Heart left ventricle (tissue), 16 donors: ENCODE data around the gene KDM4B. TPM values are rescaled to one million over a fixed set of nuclear protein-coding genes. Genes with fewer than 3 reads are reported as not detected.

Experiments used
- ATAC-seq, 4 donors: fragments of 200-7000 bp; cut with Tn5 transposase; one replicate each; pipeline ENCODE4 v1.9.1; 2020 to 2022; ENCODE audit warnings: moderate library complexity in 4 of 4, mild to moderate bottlenecking in 3 of 4, moderate number of reproducible peaks in 1 of 4
- DNase-seq, 5 donors: peaks; one replicate each; pipeline ENCODE4 v3.0.0-alpha.2; 2020
- H3K27ac ChIP-seq, 12 donors: fragments of 200-600 bp; sonication (generic) in 4 of 12; one replicate each; pipeline versions ENCODE4 v1.5.0 to v1.8.0; 2016 to 2022; ENCODE audit warnings: mild to moderate bottlenecking in 2 of 12
- H3K27me3 ChIP-seq, 9 donors: fragments of 200-600 bp; sonication (generic) in 2 of 9; one replicate each; pipeline versions ENCODE4 v1.5.1 to v1.8.0; 2016 to 2022; ENCODE audit warnings: mild to moderate bottlenecking in 3 of 9
- H3K36me3 ChIP-seq, 9 donors: fragments of 200-600 bp; sonication (generic) in 2 of 9; one replicate each; pipeline versions ENCODE4 v1.5.0 to v1.8.0; 2018 to 2022; ENCODE audit warnings: mild to moderate bottlenecking in 2 of 9
- H3K4me1 ChIP-seq, 12 donors: fragments of 200-600 bp; sonication (generic) in 4 of 12; one replicate each; pipeline versions ENCODE4 v1.5.0 to v1.8.0; 2016 to 2022; ENCODE audit warnings: mild to moderate bottlenecking in 3 of 12
- H3K4me3 ChIP-seq, 12 donors: fragments of 200-600 bp; sonication (generic) in 4 of 12; one replicate each; pipeline versions ENCODE4 v1.5.0 to v1.8.0; 2017 to 2022; ENCODE audit warnings: mild to moderate bottlenecking in 9 of 12, moderate library complexity in 4 of 12
- H3K9me3 ChIP-seq, 12 donors: fragments of 200-600 bp; sonication (generic) in 4 of 12; one replicate each; pipeline versions ENCODE4 v1.5.0 to v1.8.0; 2016 to 2022; ENCODE audit warnings: mild to moderate bottlenecking in 1 of 12
- POLR2A ChIP-seq, 2 donors: fragments of 450-650 bp; IDR thresholded peaks; one replicate each; pipeline ENCODE4 v1.6.1; 2017; ENCODE audit warnings: antibody characterized with exemption in 2 of 2, mild to moderate bottlenecking in 2 of 2, moderate library complexity in 2 of 2
- WGBS, 4 donors: extraction: QIAGEN DNeasy Blood & Tissue Kit in 2 of 4; methylation state at CpG; one replicate each; pipeline versions ENCODE4 v1.1.5 to v1.1.7; 2013 to 2018; 5-methylcytosine and 5-hydroxymethylcytosine counted together
- intact Hi-C, 10 donors: fragments of 100-400 bp; cut with DNase I; formaldehyde crosslinking; loops; one replicate each; pipeline versions ENCODE4 v1.11.1 to v1.14.2; 2022
- polyA plus RNA-seq, 2 donors: library from polyadenylated mRNA; stranded (reverse); fragments of 200-250 nt; gene quantifications; one replicate each; pipeline ENCODE4 v1.2.3, GENCODE V29; 2013
- total RNA-seq, 9 donors: library from RNA; depleted of rRNA in 2 of 9; stranded (reverse); fragments of >200 nt in 2 of 9; fragmentation: NEBNext Ultra II Directional in 3 of 9; extraction: Animal tissue kit (Norgen Biotek cat#: 25700) in 3 of 9; gene quantifications; one replicate each; pipeline versions ENCODE4 v1.1.0 to v1.2.4, GENCODE V29; 2016 to 2023
- TF ChIP-seq, protein P1 (sequence below), 12 donors: fragments of 200-600 bp; sonication (generic) in 4 of 12; IDR thresholded peaks; one replicate each; pipeline versions ENCODE4 v1.5.0 to v1.8.0; 2018 to 2022; ENCODE audit warnings: antibody characterized with exemption in 12 of 12, mild to moderate bottlenecking in 5 of 12
- donor health status: ischemic (EF 13 %, LVEDD 7.1; RV severe dilation, severe dysfunction).
- donor health status: healthy with polysubstance abuse.
- donor health status: DM: no; HTN: yes; CAD: no.
- donor health status: DM: no; HTN: no; CAD: no.
- donor health status: ischemic (EF 25% LVEDD 6.9; RV normal size, moderate dysfunction).
- donor health status: ischemic (EF 25% LVEDD 5.7; RV mildly dilated, moderate dysfunction).
- donor health status: healthy.
- donor health status: DM: yes; HTN: yes; CAD: no.
- donor health status: ischemic (EF 35%, LVEDD 5.7; RV mildly dilated, moderate dysfunction).
- donor health status: nonischemic (EF 11% LVEDD 7.7; RV severe dilation, severe dysfunction).
- donor health status: DM: yes; HTN: yes; CAD: no.
- donor health status: PGD.
- donor health status: ischemic (EF 29% LVEDD 5.4; RV normal size, mild dysfunction).
- donor health status: nonischemic (EF 23%, LVEDD 6.1; RV moderate dilation, normal function).

KDM4B gene
- total and polyA plus RNA-seq, 11 donors: 21.5 to 36.5 (median 27.2) TPM

- H3K4me1 ChIP-seq: no peaks in the 10 kb centered on the region
- 87 to 92% (median 91%) methylated on average over 19 to 36 of the region's 36 CpGs for WGBS, 4 donors
- H3K9me3 ChIP-seq: no peaks in the 10 kb centered on the region
- peaks cover 0 to 66% (median 45%) of the 10 kb centered on the region in 9 donors for H3K36me3 ChIP-seq
- intact Hi-C loops: loop anchor here in 4 of 10 donors (5.0 kb wide), 1 partner anchor 103 kb away; no protein-coding TSS in a partner anchor
- no peaks in the 10 kb centered on the region for H3K27me3 ChIP-seq
- ATAC-seq (no peak), DNase-seq (peak in 2 of 5 donors; percentile 18 to 57)
- no peak overlapping the region for H3K27ac ChIP-seq
- no peak for TF ChIP-seq POLR2A (IDR thresholded peaks at IDR 0.05)
- TF ChIP-seq, protein P1, sequence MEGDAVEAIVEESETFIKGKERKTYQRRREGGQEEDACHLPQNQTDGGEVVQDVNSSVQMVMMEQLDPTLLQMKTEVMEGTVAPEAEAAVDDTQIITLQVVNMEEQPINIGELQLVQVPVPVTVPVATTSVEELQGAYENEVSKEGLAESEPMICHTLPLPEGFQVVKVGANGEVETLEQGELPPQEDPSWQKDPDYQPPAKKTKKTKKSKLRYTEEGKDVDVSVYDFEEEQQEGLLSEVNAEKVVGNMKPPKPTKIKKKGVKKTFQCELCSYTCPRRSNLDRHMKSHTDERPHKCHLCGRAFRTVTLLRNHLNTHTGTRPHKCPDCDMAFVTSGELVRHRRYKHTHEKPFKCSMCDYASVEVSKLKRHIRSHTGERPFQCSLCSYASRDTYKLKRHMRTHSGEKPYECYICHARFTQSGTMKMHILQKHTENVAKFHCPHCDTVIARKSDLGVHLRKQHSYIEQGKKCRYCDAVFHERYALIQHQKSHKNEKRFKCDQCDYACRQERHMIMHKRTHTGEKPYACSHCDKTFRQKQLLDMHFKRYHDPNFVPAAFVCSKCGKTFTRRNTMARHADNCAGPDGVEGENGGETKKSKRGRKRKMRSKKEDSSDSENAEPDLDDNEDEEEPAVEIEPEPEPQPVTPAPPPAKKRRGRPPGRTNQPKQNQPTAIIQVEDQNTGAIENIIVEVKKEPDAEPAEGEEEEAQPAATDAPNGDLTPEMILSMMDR (IDR thresholded peaks at IDR 0.05): no peak
- H3K4me3 ChIP-seq: no peak overlapping the region
Observed at GRCh38 chr19:5149932-5150901, 181.3 kb downstream of the KDM4B start.

- peaks cover 0 to 57% (median 38%) of the 10 kb centered on the region in 9 donors for H3K36me3 ChIP-seq
- intact Hi-C loops: loop anchor here in 4 of 10 donors (5.0 kb wide), 1 partner anchor 104 kb away; no protein-coding TSS in a partner anchor
Observed at GRCh38 chr19:5150902-5151741, 182.2 kb downstream of the KDM4B start.

DNA sequence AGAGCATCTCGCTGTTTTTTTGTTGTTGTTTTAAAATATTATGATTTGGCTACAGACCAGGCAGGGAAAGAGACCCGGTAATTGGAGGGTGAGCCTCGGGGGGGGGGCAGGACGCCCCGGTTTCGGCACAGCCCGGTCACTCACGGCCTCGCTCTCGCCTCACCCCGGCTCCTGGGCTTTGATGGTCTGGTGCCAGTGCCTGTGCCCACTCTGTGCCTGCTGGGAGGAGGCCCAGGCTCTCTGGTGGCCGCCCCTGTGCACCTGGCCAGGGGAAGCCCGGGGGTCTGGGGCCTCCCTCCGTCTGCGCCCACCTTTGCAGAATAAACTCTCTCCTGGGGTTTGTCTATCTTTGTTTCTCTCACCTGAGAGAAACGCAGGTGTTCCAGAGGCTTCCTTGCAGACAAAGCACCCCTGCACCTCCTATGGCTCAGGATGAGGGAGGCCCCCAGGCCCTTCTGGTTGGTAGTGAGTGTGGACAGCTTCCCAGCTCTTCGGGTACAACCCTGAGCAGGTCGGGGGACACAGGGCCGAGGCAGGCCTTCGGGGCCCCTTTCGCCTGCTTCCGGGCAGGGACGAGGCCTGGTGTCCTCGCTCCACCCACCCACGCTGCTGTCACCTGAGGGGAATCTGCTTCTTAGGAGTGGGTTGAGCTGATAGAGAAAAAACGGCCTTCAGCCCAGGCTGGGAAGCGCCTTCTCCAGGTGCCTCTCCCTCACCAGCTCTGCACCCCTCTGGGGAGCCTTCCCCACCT lies 183.3 kb downstream of the KDM4B start:
- peaks cover 0 to 49% (median 29%) of the 10 kb centered on the region in 9 donors for H3K36me3 ChIP-seq

More at GRCh38 chr19:5150902-5151741, 182.2 kb downstream of the KDM4B start:
- H3K9me3 ChIP-seq: no peaks in the 10 kb centered on the region
- H3K27ac ChIP-seq: no peak overlapping the region
- H3K27me3 ChIP-seq: no peaks in the 10 kb centered on the region
- ATAC-seq: no peak
- 90 to 93% (median 91%) methylated on average over 31 to 52 of the region's 52 CpGs for WGBS, 4 donors
- TF ChIP-seq, protein P1 (IDR thresholded peaks at IDR 0.05): no peak
- TF ChIP-seq POLR2A (IDR thresholded peaks at IDR 0.05): no peak
- no peak overlapping the region for H3K4me3 ChIP-seq
- DNase-seq: peak in 2 of 5 donors; percentile 21 to 55
- H3K4me1 ChIP-seq: no peaks in the 10 kb centered on the region

More for the DNA sequence above, 183.3 kb downstream of the KDM4B start:
- 89 to 95% (median 93%) methylated on average over 24 to 27 of the region's 27 CpGs for WGBS, 4 donors
- TF ChIP-seq POLR2A (IDR thresholded peaks at IDR 0.05): no peak
- TF ChIP-seq, protein P1 (IDR thresholded peaks at IDR 0.05): no peak
- Histone ChIP-seq H3K27ac (no peak overlapping the region), H3K9me3 (no peaks in the 10 kb centered on the region), H3K27me3 (no peaks in the 10 kb centered on the region), H3K4me3 (no peak overlapping the region), H3K4me1 (no peaks in the 10 kb centered on the region)
- intact Hi-C loops: loop anchor here in 4 of 10 donors (5.0 kb wide), 1 partner anchor 105 kb away; no protein-coding TSS in a partner anchor
- ATAC-seq (no peak), DNase-seq (peak in 1 of 5 donors; percentile 55)
